CD4-positive, alpha-beta T cell treated with Interleukin-6 for 4 hours (primary cell): ENCODE results near the gene LRG1.
"Not testable (repeated sequence)": the region's sequence is repeated elsewhere in the genome, so short reads cannot be mapped to it uniquely, and the experiment has no call there.

ENCODE experiments used
- DNase-seq: peaks from one replicate; pipeline ENCODE4 v3.0.0-alpha.2; 2020; ENCODE audit warnings: mixed read lengths

LRG1 gene

DNA sequence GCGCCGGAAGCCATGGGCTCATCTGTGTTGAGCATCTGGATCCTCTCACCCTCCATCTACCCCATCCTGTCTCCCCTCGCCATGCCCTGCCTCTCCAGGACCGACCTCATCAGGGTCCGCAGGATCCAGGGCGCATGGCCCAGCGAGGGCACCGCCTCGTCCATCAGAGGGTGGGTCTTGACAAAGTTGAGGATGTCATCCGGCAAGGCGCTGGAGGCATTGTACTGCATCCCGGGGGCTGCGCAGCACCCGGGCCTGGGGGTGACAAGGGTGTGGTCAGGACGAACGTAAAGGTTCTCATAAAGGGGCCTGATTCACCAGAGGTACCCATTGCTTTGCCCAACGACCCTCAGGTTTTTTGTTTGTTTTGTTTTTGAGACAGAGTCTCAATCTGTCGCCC is 10.2 kb upstream of the LRG1 start:
- DNase-seq = no peak

DNA sequence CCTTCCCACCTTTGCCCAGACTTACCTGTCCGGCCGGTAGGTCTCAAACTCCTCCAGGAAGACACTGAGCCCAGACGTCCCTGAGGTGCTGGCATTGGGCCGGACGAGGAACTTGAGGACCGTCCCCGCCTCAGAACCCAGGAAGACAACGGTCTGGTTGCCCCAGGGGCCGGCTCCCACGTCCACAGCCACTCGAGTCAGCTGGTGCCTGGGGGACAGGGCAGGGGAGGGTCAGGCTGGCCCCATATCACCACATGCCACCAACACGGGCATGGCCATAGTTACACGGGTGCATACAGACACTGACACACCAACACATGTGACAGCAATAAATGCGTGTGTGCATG is 8.4 kb upstream of the LRG1 start:
- no peak for DNase-seq

DNA sequence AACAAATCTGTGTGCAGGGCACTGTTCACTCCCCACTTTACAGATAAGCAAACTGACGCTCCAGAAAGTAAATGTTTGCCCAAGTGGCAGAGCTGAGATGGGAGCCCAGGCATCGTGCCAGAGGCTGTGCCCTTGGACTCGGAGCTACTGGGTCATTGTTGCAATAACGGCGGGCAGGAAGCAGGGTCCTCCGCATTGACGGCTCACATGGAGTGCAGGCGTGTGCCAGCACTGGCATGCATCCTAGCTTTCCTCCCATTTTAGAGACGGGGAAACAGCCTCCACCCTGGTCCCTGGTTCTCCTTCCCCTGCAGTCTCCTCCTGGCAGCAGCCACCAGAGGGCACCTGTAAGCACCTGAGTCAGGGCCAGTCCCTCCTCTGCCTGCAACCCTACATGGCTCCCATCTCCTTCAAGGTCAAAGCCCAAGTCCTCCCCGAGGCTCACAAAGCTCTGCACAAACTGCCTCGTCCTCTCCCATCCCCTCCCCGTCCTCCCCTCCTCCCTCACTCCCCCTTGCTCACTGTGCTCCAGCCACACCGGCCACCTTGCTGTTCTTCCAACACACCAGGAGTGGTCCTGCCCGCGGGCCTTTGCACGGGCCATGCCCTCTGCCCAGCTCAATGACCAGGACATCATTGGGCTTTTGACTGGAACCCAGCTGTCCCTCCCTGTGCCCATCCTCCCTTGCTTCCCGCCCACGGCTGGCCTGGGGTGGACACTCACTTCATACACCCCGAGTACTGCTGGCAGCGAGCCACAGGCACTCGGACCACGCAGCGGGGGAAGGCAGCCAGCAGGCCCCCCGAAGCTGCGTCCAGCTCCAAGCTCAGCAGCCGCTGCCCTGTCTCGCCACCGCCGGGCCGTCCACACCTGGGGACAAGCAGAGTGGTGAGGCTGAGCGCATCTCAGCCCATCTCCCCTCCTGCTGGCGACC is 7.7 kb upstream of the LRG1 start:
- peak; percentile 5 for DNase-seq

DNA sequence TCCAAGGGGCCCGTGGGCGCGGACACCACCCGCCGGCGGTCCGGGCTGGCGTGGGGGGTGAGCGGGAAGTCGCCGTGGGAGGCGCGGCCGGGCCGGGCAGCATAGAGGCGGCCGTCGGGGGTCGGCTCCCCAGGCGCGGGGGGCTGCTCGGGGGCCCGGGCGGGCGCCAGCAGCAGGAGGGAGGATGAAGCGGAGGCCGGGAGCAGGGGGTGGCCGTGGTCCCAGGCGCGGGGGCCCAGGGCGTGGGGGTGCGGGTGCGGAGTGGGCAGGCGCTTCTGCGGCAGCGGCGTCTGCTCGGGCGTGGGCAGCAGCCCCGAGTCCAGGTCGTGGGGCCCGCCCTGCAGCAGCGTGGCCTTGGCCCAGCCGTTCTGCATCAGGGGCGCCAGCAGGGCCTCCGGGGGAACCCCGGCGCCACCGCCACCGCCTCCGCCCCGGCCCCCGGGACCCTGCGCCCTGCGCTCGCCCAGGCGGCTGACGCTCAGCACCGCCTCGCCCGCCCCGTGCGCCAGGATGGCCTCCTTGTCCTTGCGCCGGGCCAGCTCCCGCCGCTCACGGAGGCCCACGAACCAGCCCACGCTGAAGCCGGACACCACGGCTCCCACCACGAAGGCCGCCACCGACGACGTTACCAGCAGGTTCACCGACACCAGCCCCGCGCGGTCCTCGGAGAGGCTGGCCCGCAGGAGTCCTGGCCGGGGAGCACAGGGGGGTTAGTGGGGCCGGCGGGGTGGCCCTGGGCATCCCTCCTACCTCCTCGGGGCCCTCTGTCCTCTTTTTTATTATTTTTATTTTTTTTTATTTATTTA is 4.2 kb upstream of the LRG1 start:
- no peak for DNase-seq

DNA sequence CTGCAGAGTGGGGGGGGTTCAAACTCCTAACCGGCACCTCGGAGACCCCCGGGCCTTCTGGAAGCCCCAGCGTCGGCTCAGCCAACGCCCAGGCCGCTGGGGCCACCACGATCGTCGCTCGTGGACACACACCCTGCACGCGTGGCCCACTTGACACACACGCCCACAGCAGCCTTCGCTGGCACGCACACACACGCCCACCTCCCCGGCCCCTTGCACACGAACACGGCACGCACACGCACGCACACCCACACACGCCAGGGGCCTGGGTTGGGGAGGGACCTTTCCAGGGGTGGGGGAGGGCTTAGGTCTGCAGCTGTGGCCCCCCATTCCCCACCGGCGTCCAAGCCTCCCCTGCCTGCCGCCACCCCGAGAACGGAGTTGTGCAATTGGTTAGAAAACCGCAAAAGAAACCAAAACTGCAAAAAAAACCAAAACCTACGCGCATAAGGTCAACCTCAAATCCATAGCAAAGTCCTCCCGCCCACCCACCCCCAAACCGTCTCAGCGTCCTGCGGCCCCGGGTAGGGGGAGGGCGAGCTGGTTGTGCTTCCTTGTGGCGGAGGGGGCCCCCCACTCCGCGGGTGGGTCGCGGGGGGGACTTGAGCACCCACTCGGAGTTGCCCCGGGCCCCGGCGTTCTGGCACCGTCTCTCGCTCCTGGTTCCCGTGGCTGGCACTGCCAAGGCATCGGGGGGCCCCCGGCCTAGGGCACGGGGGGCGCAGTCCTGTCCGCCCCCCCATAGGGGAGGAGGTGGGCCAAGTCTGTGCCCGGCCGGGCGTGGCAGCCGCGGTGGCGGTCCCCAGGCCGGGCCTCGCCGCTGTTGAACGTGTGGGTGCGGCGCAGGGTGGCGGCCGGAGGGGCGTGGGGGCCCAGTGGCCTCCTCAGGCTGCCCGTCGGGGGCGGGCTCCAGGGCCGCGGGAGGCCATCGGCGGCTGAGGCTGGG is 3.3 kb upstream of the LRG1 start:
- no peak for DNase-seq

DNA sequence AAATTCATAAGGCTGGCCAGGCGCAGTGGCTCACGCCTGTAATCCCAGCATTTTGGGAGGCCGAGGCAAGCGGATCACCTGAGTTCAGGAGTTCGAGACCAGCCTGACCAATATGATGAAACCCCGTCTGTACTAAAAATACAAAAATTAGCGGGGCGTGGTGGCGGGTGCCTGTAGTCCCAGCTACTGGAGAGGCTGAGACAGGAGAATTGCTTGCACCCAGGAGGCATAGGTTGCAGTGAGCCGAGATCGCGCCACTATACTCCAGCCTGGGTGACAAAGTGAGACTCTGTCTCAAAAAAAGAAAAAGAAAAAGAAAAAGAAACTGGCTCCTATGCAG is 1.9 kb upstream of the LRG1 start:
- DNase-seq = not testable (repeated sequence)

DNA sequence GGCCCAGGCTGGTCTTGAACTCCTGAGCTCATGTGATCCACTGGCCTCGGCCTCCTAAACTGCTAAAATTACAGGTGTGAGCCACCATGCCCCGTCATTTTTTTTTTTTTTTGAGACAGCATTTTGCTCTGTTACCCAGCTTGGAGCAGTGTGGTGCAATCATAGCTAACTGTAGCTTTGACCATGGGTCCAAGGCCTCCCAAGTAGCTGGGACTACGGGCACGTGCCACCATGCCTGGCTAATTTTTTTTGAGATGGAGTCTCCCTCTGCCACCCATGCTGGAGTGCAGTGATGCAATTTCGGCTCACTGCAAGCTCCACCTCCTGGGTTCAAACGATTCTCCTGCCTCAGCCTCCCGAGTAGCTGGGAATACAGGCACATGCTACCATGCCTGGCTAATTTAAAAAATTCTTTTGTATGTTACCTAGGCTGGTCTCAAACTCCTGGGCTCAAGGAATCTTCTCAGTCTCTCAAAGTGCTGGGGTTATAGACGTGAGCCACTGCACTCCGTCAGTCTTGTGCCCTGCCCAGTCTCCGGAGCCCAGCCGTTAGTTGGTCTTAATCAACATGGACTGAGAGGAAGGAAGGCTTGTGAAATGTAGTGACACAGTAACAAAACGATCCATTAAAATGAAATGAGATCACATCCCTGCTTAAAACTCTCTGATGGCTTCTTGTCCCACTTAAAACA is 1.4 kb upstream of the LRG1 start:
- DNase-seq = no peak

DNA sequence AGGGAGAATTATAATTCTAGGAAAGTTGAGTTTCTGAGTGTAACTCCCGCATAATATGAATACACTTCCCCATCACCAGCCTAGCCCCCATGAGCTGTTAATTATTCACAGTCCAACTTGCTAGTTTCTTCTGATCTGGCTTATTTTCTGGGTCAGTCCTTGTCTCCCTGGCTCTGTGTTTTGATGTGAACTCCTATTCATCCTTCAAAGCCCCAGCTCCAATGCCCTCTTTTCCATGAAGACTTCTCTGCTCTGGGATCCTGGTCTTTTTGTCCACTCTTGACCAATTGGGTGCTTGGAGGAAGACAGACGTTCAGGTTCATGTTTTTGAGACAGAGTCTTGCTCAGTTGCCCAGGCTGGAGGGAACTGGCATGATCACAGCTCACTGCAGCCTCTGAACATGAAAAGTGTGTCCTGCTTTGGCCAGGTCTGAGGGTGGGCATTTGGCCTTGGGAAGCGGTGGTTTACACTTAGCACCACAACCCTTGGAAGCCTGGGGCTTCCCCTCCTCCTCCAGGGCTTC is 605 bp downstream of the LRG1 start:
- no peak for DNase-seq

DNA sequence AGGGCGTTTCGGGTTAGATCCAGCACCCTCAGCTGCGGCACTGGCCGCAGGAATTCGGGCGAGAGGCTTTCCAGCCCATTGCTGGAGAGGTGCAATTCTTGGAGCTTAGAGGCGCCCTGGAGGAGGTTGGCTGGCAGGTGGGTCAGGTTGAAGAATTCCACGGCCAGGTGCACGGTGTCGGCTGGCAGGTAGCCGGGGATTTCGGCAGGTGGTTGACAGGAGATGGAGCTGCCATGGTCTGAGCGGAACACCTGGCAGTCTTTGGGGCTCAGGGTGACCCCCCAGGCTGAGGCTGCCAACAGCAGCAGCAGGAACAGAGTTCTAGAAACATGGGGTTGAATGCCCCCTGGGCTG is 1.3 kb downstream of the LRG1 start:
- no peak for DNase-seq

DNA sequence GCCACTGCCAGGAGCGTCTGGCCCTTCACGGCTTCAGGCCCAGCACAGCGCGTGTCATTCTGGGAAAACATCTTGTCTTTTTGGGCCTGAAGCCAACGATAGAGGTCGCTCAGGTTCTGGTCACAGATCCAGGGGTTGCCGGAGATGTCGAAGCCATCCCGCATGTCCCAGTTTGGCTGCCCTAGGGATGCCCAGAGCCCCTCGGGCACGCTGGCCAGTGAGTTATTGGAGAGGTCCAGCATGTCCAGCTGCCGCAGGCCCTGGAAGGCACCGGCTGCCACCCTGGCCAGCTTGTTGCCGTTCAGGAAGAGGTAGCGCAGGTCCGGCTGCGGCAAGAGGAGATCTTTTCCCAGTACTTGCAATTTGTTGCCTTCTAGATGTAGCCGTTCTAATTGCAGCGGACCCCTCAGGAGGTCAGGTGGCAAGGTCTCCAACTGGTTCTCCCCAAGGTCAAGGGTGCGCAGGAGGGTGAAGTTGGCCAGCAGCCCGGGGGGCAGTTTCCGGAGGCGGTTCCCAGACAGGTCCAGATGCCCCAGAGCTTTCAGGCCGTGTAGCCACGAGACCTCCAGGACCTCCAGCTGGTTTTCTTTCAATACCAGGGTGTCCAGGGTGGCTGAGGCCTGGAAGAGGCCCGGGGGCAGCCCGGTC is 1.8 kb downstream of the LRG1 start:
- DNase-seq = no peak

DNA sequence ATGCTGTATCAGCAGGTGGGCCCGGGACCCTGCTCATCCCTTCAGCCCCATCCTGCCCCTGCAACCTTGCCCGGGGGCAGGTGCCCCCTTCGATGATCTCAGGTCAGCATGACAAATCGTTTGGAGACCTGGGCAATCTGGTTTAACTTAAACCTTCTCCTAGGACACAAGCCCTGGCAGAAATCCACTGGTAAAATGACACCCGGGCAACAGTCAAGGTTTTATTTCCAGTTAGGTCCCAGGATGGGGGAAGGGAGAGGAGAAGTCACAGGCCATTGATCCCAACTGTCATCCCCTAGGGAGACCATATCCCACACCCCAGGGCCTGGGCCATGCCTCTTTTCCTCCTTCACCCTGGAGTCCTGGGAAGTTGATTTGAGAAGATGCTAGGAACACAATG is 3.0 kb downstream of the LRG1 start:
- no peak for DNase-seq

DNA sequence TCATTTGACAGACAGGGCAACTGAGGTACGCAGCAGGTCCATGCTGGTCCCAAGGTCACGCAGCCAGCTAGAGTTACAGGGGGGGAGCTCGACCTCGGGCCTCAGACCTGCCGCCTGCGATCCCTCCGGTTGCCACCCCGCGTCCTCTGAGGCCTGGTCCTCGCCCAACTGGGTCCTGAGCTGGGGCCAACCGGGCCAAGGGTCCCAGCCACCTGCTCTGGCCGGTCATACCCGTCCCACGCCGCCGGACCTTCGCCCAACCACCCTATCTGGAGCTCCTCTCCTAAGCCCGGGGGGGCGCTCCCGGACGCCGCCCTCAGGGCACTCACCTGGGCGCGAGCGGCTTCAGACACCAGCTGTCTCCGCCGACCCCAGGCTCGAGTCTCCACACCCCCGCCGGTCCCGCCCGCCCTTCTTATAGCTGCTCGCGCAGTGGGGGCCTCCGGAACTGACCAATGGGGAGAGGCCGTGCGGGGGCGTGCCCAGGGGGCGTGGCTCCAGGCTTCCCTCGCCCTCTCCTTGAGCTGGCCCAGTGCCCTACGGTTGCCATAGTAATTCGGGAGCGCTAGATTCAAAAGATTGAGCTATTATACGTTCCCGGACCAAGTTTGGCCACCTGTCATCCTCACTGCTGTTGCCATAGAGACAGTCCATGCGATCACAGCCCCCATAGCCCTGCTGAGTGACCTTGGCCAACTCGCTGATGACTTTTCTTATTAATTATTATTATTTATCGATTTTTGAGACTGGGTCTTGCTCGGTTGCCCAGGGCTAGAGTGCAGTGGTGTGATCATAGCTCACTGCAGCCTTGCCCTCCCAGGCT is 4.8 kb downstream of the LRG1 start, which contains the start of gene PLIN5:
Gene PLIN5 (minus strand): TSS at position 389 of the 823 bp plus-strand sequence. CDS start 1,150 bp downstream, outside the sequence.
- DNase-seq = peak; percentile 52

DNA sequence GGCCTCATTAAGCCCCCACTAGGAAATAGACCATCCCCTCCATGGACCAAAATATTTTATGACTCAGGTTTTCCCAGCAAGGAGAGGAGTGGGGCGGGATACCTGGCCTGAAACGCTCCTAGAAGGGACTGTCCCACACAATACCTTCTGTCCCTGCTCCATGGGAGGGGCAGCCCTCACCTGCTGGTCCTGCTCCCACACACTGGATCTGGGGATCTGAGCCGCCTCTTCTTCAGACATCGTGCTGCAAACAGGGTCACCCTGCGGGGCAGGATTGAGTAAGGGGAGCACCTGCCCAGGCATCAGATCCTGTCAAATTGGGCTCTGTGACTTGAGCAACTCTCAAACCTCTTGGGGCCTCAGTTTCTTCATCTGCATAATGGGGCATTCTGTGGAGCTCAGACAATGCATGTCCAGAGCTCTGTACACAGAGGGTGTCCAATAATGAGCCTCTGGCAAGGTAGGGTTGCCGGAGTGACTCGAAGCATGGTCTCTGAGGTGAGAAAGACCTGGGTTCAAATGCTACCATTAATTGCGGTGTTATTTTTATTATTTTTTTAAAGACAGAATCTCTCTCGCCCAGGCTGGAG is 5.9 kb downstream of the LRG1 start:
- no peak for DNase-seq

DNA sequence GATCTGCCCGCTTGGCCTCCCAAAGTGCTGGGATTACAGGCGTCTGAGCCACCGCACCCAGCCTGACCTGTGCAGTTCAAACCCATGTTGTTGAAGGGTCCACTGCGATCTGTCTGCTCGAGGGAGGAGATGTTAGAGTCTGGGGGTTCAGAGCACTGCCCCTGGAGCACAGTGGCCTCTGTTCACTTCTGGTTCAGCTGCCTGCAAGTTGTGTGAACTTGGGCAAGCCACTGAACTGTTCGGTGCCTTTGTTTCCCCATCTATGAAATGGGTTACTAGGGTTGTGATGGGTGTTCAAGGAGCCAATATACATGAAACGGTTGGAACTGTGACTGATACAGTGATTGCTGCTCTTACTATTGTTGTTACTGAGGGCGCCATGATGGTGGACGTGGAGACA is 6.5 kb downstream of the LRG1 start:
- no peak for DNase-seq

DNA sequence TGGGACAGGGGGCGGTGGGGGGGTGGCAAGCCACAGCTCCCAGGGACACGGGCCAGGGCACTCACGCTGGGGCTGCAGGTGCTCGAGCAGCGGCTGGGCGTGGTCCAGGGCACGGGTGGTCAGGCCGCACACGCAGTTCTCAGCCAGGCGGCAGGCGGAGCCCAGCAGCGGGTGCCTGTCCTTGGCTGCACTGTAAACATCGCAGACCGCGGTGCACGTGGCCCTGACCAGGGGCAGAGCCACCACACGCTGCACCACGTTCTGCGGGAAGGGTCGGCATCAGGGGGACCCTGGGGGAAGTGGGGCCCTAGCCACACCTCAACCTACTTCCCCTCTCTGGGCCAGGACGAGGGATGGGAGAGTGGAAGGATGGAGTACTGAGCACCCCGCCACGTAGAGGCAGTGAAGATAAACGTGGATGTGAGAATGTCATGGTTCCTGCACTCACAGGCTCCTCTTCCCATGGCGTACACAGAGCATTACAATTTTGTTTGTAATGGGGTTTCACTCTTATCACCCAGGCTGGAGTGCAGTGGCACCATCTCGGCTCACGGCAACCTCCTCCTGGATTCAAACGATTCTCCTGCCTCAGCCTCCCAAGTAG is 8.2 kb downstream of the LRG1 start:
- no peak for DNase-seq

DNA sequence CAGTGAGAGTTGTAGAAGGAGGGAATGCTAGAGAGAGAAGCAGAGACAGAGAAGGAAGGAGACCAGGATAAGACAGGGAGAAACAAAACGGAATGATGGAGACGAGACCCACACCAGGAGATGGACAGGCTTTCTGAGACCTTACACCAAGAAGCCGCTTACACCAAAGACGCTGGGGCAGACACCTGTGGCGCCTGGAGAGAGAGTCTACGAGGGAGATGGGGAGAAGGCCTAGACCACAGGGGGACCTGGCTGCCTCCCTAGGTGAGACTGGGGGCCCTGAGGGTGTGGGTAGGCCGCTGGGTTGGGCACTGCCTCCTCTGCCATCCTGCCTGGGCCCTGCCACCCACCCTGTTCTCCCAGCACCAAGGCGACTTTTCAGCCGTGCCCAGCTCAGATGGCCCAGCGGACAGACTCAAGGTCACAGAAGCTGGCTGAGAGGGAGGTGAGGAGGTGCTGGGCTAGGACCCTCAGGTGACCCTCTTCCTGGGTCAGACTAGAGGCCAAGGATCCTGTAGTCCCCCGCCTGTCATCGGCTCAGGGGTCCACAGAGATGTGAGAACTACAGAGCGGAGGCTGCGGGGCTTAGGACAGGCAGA is 9.8 kb downstream of the LRG1 start:
- DNase-seq = no peak

DNA sequence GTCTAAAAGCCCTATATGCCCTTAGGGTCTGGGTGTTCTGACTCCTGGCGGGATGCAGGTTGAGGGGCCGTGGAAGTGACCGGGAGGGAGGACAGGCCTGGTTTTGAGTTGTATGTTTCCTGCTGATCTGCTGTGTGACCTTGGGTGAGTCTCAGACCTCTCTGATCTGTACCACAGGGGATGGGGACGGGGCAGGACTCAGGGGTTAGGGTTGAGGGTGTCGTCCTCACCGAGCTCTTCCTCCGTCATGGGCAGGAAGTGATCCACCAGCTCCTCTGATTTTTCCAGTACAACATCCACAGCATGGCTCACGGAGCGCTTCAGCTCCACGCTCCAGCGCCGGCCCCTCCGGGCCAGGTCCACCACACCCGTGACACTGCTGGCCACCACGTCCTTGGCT is 11.0 kb downstream of the LRG1 start:
- no peak for DNase-seq

DNA sequence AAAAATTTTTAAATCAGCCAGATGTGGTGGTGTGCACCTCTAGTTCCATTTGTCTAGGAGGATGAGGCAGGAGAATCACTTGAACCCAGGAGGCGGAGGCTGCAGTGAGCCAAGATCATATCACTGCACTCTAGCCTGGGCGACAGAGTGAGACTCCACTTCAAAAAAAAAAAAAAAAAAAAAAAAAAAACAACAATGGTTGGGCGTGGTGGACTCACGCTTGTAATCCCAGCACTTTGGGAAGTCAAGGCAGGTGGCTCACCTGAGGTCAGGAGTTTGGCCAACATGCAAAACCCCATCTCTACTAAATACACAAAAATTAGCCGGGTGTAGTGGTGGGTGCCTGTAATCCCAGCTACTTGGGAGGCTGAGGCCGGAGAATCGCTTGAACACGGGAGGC is 12.5 kb downstream of the LRG1 start:
- not testable (repeated sequence) for DNase-seq

DNA sequence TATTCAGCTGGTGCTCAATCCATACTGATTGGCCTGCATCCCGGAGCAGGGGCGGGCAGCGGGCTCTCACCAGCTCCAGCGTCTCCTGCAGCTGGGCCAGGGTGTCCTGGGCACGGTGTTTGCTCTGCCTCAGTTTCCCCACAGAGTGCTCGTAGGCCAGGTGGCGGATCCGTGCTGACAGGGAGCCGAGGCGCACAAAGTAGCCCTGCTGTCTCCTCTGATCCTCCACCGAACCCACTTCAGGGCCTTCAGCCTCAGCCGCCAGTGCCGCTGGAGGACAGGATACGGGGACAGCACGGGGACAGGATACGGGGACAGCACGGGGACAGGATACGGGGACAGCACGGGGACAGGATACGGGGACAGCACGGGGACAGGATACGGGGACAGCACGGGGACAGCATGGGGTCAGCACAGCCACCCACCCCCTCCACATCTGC is 14.3 kb downstream of the LRG1 start:
- DNase-seq = no peak
